Natural killer cell (primary cell): Measurements from ENCODE around the gene OR1C1. TPM values are rescaled to one million over a fixed set of nuclear protein-coding genes. Genes with fewer than 3 reads are reported as not detected.

Experiments
- ATAC-seq, 3 donors: fragments of 150-1000 bp in 2 of 3; fragments of 200-7000 bp in 1 of 3; cut with Tn5 transposase; 1 replicate in 1 of 3; 2 replicates in 2 of 3; pipeline ENCODE4 v1.10.0; 2021; ENCODE audit warnings: mild to moderate bottlenecking in 2 of 3, moderate library complexity in 2 of 3
- DNase-seq, 2 donors: peaks; one replicate each; pipeline versions ENCODE4 v3.0.0 to v3.0.0-alpha.2; 2013 to 2021; ENCODE audit warnings: mixed read lengths in 1 of 2
- H3K27ac ChIP-seq: one replicate; pipeline ENCODE4 v1.5.1; 2013; ENCODE audit warnings: mild to moderate bottlenecking, low read length
- H3K27me3 ChIP-seq: one replicate; pipeline ENCODE4 v1.6.1; 2013; ENCODE audit warnings: low read length; ENCODE audit not compliant: control insufficient read depth, insufficient read depth
- H3K36me3 ChIP-seq: one replicate; pipeline ENCODE4 v1.6.1; 2013; ENCODE audit warnings: low read length; ENCODE audit not compliant: control insufficient read depth, insufficient read depth
- H3K4me1 ChIP-seq: one replicate; pipeline ENCODE4 v1.6.1; 2013; ENCODE audit warnings: low read length; ENCODE audit not compliant: control insufficient read depth, insufficient read depth
- H3K4me3 ChIP-seq: one replicate; pipeline ENCODE4 v1.5.1; 2013; ENCODE audit warnings: low read length
- H3K9me3 ChIP-seq: one replicate; pipeline ENCODE4 v1.6.1; 2013; ENCODE audit warnings: low read length; ENCODE audit not compliant: control insufficient read depth, insufficient read depth
- H3K27ac Mint-ChIP-seq, 2 donors: one replicate each; pipeline ENCODE4 v1.8.0; 2022; ENCODE audit warnings: mild to moderate bottlenecking in 2 of 2, mixed read lengths in 2 of 2, moderate library complexity in 1 of 2
- H3K27me3 Mint-ChIP-seq, 2 donors: one replicate each; pipeline ENCODE4 v1.8.0; 2022; ENCODE audit warnings: low read depth in 2 of 2, mixed read lengths in 2 of 2
- H3K36me3 Mint-ChIP-seq: one replicate; pipeline ENCODE4 v1.8.0; 2022; ENCODE audit warnings: mixed read lengths
- H3K4me1 Mint-ChIP-seq, 2 donors: one replicate each; pipeline ENCODE4 v1.8.0; 2022; ENCODE audit warnings: mixed read lengths in 2 of 2
- H3K4me3 Mint-ChIP-seq: one replicate; pipeline ENCODE4 v1.8.0; 2022; ENCODE audit warnings: mild to moderate bottlenecking, moderate library complexity, mixed read lengths
- H3K9me3 Mint-ChIP-seq, 2 donors: one replicate each; pipeline ENCODE4 v1.8.0; 2022; ENCODE audit warnings: mixed read lengths in 2 of 2
- CTCF ChIP-seq: fragments of 200-600 bp; IDR thresholded peaks from one replicate; pipeline ENCODE4 v1.8.0; 2022; ENCODE audit warnings: antibody characterized with exemption
- WGBS: methylation state at CpG from one replicate; pipeline ENCODE4 v1.1.7; 2013; ENCODE audit warnings: missing lambda C conversion rate; ENCODE audit not compliant: insufficient coverage; 5-methylcytosine and 5-hydroxymethylcytosine counted together
- intact Hi-C: fragments of 100-400 bp; cut with micrococcal nuclease; formaldehyde crosslinking; loops from one replicate; pipeline ENCODE4 v1.14.2; 2022
- total RNA-seq, 4 donors: library from RNA; stranded (reverse); fragments of 120-200 nt in 1 of 4; gene quantifications; one replicate each; pipeline versions ENCODE4 v1.2.3 to v1.2.4, GENCODE V29; 2013 to 2022

Gene OR1C1
- total RNA-seq, 3 donors from 2014 or later (not counting 1 experiment from before 2014, with no cell fraction given), result not detected

- ATAC-seq (no peak), DNase-seq (no peak)
- H3K27ac ChIP-seq, result no peak overlapping the region
- no peaks in the 10 kb centered on the region for H3K36me3 ChIP-seq
- H3K36me3 Mint-ChIP-seq, result no peaks in the 10 kb centered on the region
- H3K4me1 Mint-ChIP-seq, result no peaks in the 10 kb centered on the region
- WGBS, result 85% methylated on average over 4 of the region's 5 CpGs
- no peak for TF ChIP-seq CTCF
- no peak overlapping the region for H3K27ac Mint-ChIP-seq
- intact Hi-C loops, result no loop called here
- no peak overlapping the region for H3K4me3 ChIP-seq
- no peaks in the 10 kb centered on the region for H3K27me3 Mint-ChIP-seq
- no peak overlapping the region for H3K4me3 Mint-ChIP-seq
- H3K27me3 ChIP-seq, result no peaks in the 10 kb centered on the region
- H3K4me1 ChIP-seq, result no peaks in the 10 kb centered on the region
- no peaks in the 10 kb centered on the region for H3K9me3 ChIP-seq
- H3K9me3 Mint-ChIP-seq, result peaks cover 0 to 10% of the 10 kb centered on the region in 2 donors
Observed at GRCh38 chr1:247741756-247742155, 18.6 kb downstream of the OR1C1 start.

GRCh38 chr1:247740721-247741120 is 19.6 kb downstream of the OR1C1 start:
- Mint-ChIP-seq H3K4me1 (no peaks in the 10 kb centered on the region), H3K27me3 (no peaks in the 10 kb centered on the region), H3K4me3 (no peak overlapping the region), H3K27ac (no peak overlapping the region), H3K36me3 (no peaks in the 10 kb centered on the region), H3K9me3 (peaks cover 0 to 10% of the 10 kb centered on the region in 2 donors)
- Histone ChIP-seq H3K4me1 (no peaks in the 10 kb centered on the region), H3K9me3 (no peaks in the 10 kb centered on the region), H3K4me3 (no peak overlapping the region), H3K36me3 (no peaks in the 10 kb centered on the region), H3K27me3 (no peaks in the 10 kb centered on the region), H3K27ac (no peak overlapping the region)
- ATAC-seq (no peak), DNase-seq (no peak)
- no CpG with 5 or more reads among the region's 2 CpGs for WGBS
- intact Hi-C loops, result no loop called here
- TF ChIP-seq CTCF, result no peak

GRCh38 chr1:247738315-247738714 is 22.0 kb downstream of the OR1C1 start, which contains the start of gene OR14K1:
TSS of gene OR14K1 (plus strand) at chr1:247738615. CDS start at chr1:247738615, 0 bp downstream.
- no peaks in the 10 kb centered on the region for H3K27me3 Mint-ChIP-seq
- Histone ChIP-seq H3K27ac (no peak within 1 kb of the TSS), H3K27me3 (no peaks in the 10 kb centered on the region), H3K4me3 (no peak within 1 kb of the TSS), H3K36me3 (no peaks in the 10 kb centered on the region), H3K4me1 (no peaks in the 10 kb centered on the region), H3K9me3 (no peaks in the 10 kb centered on the region)
- no peaks in the 10 kb centered on the region for H3K36me3 Mint-ChIP-seq
- intact Hi-C loops, result no loop called here
- WGBS, result no CpG with 5 or more reads among the region's 1 CpG
- no peak within 1 kb of the TSS for H3K4me3 Mint-ChIP-seq
- H3K27ac Mint-ChIP-seq, result no peak within 1 kb of the TSS
- H3K4me1 Mint-ChIP-seq, result no peaks in the 10 kb centered on the region
- no peak for ATAC-seq
- TF ChIP-seq CTCF, result no peak
- DNase-seq, result no peak
- H3K9me3 Mint-ChIP-seq, result peaks cover 4 to 7% of the 10 kb centered on the region in 2 donors

- H3K27ac ChIP-seq, result no peak overlapping the region
- no peak for TF ChIP-seq CTCF
- WGBS, result 100% methylated on average over 1 of the region's 4 CpGs
Observed at GRCh38 chr1:247721222-247721621, 39.1 kb downstream of the OR1C1 start.

More at GRCh38 chr1:247721222-247721621, 39.1 kb downstream of the OR1C1 start:
- Histone ChIP-seq H3K36me3 (no peaks in the 10 kb centered on the region), H3K27me3 (no peaks in the 10 kb centered on the region), H3K4me3 (no peak overlapping the region), H3K4me1 (no peaks in the 10 kb centered on the region), H3K9me3 (peaks cover 5% of the 10 kb centered on the region)
- no peak overlapping the region for H3K27ac Mint-ChIP-seq
- H3K9me3 Mint-ChIP-seq, result peaks cover 2 to 19% of the 10 kb centered on the region in 2 donors
- no peaks in the 10 kb centered on the region for H3K4me1 Mint-ChIP-seq
- peaks cover 6% of the 10 kb centered on the region for H3K36me3 Mint-ChIP-seq
- intact Hi-C loops, result no loop called here
- H3K27me3 Mint-ChIP-seq, result no peaks in the 10 kb centered on the region
- no peak overlapping the region for H3K4me3 Mint-ChIP-seq
- ATAC-seq (no peak), DNase-seq (no peak)
